Keratinocyte (primary cell): ENCODE data around the gene DNAJC22. TPM values are rescaled to one million over a fixed set of nuclear protein-coding genes. Genes with fewer than 3 reads are reported as not detected.

Experiments
- DNase-seq: peaks from one replicate; pipeline ENCODE4 v3.0.0-alpha.2; 2011; ENCODE audit warnings: low read depth, missing footprints, low spot score
- FAIRE-seq: peaks from 2 replicates; lab custom pipeline; 2011; peaks lifted over from hg19 to GRCh38; lab: Jason Lieb, UNC
- H2AFZ ChIP-seq: 2 replicates; pipeline ENCODE4 v1.6.0; 2012; ENCODE audit warnings: low read length, control low read depth, inconsistent platforms; ENCODE audit not compliant: control insufficient read depth
- H3K27ac ChIP-seq: 2 replicates; pipeline ENCODE4 v1.5.1; 2011; ENCODE audit warnings: low read length; ENCODE audit not compliant: control insufficient read depth, insufficient read depth
- H3K27me3 ChIP-seq: 3 replicates; pipeline ENCODE4 v1.6.0; 2011; ENCODE audit warnings: low read length; ENCODE audit not compliant: control insufficient read depth, insufficient read depth; ENCODE audit errors: extremely low read depth
- H3K36me3 ChIP-seq, 2 experiments: 2 replicates in 1 of 2; 3 replicates in 1 of 2; pipeline ENCODE4 v1.5.1; 2011; ENCODE audit warnings: low read length in 2 of 2, mild to moderate bottlenecking in 1 of 2; ENCODE audit not compliant: control insufficient read depth in 2 of 2, insufficient read depth in 2 of 2; ENCODE audit errors: extremely low read depth in 1 of 2
- H3K4me1 ChIP-seq: 3 replicates; pipeline ENCODE4 v1.5.1; 2011; ENCODE audit warnings: low read length; ENCODE audit not compliant: control insufficient read depth, insufficient read depth; ENCODE audit errors: extremely low read depth
- H3K4me2 ChIP-seq: 3 replicates; pipeline ENCODE4 v1.6.0; 2011; ENCODE audit warnings: low read depth, low read length; ENCODE audit not compliant: control insufficient read depth, insufficient read depth; ENCODE audit errors: extremely low read depth
- H3K4me3 ChIP-seq, 3 experiments: fragments of 200-600 bp in 1 of 3; sonication (generic) in 1 of 3; 2 replicates in 2 of 3; 3 replicates in 1 of 3; pipeline ENCODE4 v1.5.1; 2011 to 2016; ENCODE audit warnings: low read length in 3 of 3, mild to moderate bottlenecking in 3 of 3, control low read depth in 2 of 3, inconsistent platforms in 1 of 3, low read depth in 1 of 3, mixed read lengths in 1 of 3, mixed run types in 1 of 3, moderate library complexity in 1 of 3; ENCODE audit not compliant: control insufficient read depth in 2 of 3, insufficient read depth in 2 of 3; ENCODE audit errors: extremely low read depth in 1 of 3
- H3K79me2 ChIP-seq: 2 replicates; pipeline ENCODE4 v1.6.0; 2012; ENCODE audit warnings: low read length; ENCODE audit not compliant: control insufficient read depth, insufficient read depth
- H3K9ac ChIP-seq: 3 replicates; pipeline ENCODE4 v1.6.0; 2011; ENCODE audit warnings: low read length; ENCODE audit not compliant: control insufficient read depth, insufficient read depth; ENCODE audit errors: extremely low read depth
- H3K9me1 ChIP-seq: 3 replicates; pipeline ENCODE4 v1.6.0; 2011; ENCODE audit warnings: low read length; ENCODE audit not compliant: control insufficient read depth, insufficient read depth; ENCODE audit errors: extremely low read depth
- H3K9me3 ChIP-seq: 2 replicates; pipeline ENCODE4 v1.5.1; 2012; ENCODE audit warnings: low read depth, low read length; ENCODE audit not compliant: control insufficient read depth
- H4K20me1 ChIP-seq: 3 replicates; pipeline ENCODE4 v1.6.0; 2011; ENCODE audit warnings: low read length; ENCODE audit not compliant: control insufficient read depth, insufficient read depth; ENCODE audit errors: extremely low read depth
- CTCF ChIP-seq, 3 experiments: IDR thresholded peaks in 1 of 3; conservative IDR thresholded peaks in 1 of 3; optimal IDR thresholded peaks in 1 of 3; 2 replicates in 2 of 3; 3 replicates in 1 of 3; pipeline versions ENCODE3 to v1.5.1; 2011; ENCODE audit warnings: low read length in 3 of 3, mild to moderate bottlenecking in 3 of 3, moderate library complexity in 2 of 3, control low read depth in 1 of 3, inconsistent platforms in 1 of 3; ENCODE audit not compliant: insufficient read depth in 2 of 3; ENCODE audit errors: extremely low read depth in 1 of 3
- EZH2 ChIP-seq: IDR thresholded peaks from one replicate; pipeline ENCODE4 v1.6.1; 2012; ENCODE audit warnings: inconsistent platforms, mild to moderate bottlenecking, low read length, moderate library complexity
- dilution Hi-C: fragments of 300-500 bp; cut with MboI; formaldehyde crosslinking; loops from one replicate; pipeline ENCODE4 v1.7.0; 2020; ENCODE audit warnings: low sequenced_read_pairs; ENCODE audit not compliant: extremely low pct_ligation_motif_present
- polyA plus RNA-seq, 5 experiments: library from polyadenylated mRNA; depleted of rRNA in 3 of 5; stranded (reverse) in 3 of 5; stranded (forward) in 1 of 5; unstranded in 1 of 5; fragments of >200 nt; gene quantifications; 1 replicate in 1 of 5; 2 replicates in 3 of 5; 3 replicates in 1 of 5; pipeline versions ENCODE4 v1.2.1 to v1.2.3, GENCODE V29; 2011 to 2012; ENCODE audit warnings: missing spikeins in 2 of 5, low read depth in 1 of 5, low replicate concordance in 1 of 5

DNAJC22 gene
- polyA plus RNA-seq, 1 donor (not counting 4 experiments of a cell fraction or from before 2014, with no cell fraction given) = not detected

DNA sequence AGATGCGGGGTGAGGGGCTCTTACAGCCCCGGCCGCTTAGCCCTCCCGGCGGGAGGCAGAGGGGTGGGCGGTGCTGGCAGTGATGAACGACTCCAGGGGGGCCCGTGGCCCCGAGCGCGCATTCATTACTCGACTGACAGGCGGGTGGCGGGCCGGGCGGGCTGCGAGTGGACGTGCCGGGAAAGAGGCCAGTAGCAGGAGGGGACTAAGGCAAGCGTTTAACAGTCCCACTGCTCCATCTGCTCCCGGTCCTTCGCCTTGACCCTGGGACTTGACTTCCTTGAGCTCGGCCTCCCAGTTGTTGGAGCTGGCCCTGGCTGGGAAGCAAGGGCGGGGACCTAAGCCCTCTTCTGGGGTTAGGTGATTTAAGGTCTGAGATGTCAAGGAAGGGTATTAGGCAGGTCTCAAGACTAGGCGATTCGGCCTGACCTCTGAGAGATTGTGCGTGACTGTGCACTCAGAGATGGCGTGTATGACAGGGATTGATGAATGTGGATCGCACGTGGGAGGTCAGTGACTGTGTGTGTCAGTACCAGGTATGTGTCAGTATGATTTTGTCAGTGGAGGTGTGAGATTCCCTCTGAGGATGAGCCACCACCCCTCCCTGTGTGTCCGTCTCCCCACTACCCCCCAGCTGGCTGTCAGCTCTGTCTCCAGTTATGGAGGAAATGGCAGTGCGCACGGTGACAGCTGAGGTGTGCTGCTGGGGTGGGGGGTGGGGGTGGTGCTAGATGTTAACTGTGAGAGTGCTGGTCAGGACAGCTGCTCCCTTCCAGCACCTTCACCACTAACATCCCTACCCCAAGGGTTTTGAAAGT lies 3.6 kb upstream of the DNAJC22 start:
- Histone ChIP-seq H2AFZ (no peak overlapping the region), H3K9ac (no peak overlapping the region), H3K9me1 (no peaks in the 10 kb centered on the region), H3K27me3 (peaks cover 75% of the 10 kb centered on the region), H3K4me3 (peak overlapping the region in 1 of 3 experiments; percentile 23), H3K4me2 (peak overlapping the region; percentile 68), H3K27ac (no peak overlapping the region), H3K36me3 (no peaks in the 10 kb centered on the region), H3K79me2 (no peaks in the 10 kb centered on the region), H3K4me1 (peaks cover 24% of the 10 kb centered on the region), H4K20me1 (no peaks in the 10 kb centered on the region), H3K9me3 (no peaks in the 10 kb centered on the region)
- TF ChIP-seq CTCF (optimal IDR thresholded peaks at IDR 0.05 in 1 of 3, IDR thresholded peaks at IDR 0.05 in 1 of 3, conservative IDR thresholded peaks at IDR 0.05 in 1 of 3; ENCODE audit: extremely low read depth in 1 of 3, insufficient read depth in 2 of 3, low read length in 3 of 3) = no peak
- peak; percentile 63 for TF ChIP-seq EZH2
- FAIRE-seq = no peak
- no peak for DNase-seq
- dilution Hi-C loops = no loop called here

GRCh38 chr12:49344486-49345050 lies 2.1 kb upstream of the DNAJC22 start:
- H3K36me3 ChIP-seq = no peaks in the 10 kb centered on the region
- H4K20me1 ChIP-seq = no peaks in the 10 kb centered on the region
- H3K27me3 ChIP-seq = peaks cover 83% of the 10 kb centered on the region
- H3K79me2 ChIP-seq = no peaks in the 10 kb centered on the region
- no peak overlapping the region for H3K27ac ChIP-seq
- H3K9ac ChIP-seq = no peak overlapping the region
- H3K4me3 ChIP-seq = no peak overlapping the region
- no peaks in the 10 kb centered on the region for H3K9me1 ChIP-seq
- FAIRE-seq = no peak
- H3K9me3 ChIP-seq = no peaks in the 10 kb centered on the region
- no peak for TF ChIP-seq CTCF (optimal IDR thresholded peaks at IDR 0.05 in 1 of 3, IDR thresholded peaks at IDR 0.05 in 1 of 3, conservative IDR thresholded peaks at IDR 0.05 in 1 of 3; ENCODE audit: extremely low read depth in 1 of 3, insufficient read depth in 2 of 3, low read length in 3 of 3)
- peak; percentile 19 for TF ChIP-seq EZH2
- H3K4me2 ChIP-seq = no peak overlapping the region
- dilution Hi-C loops = no loop called here
- DNase-seq = no peak
- no peak overlapping the region for H2AFZ ChIP-seq
- peaks cover 24% of the 10 kb centered on the region for H3K4me1 ChIP-seq
